HG03139 (cell line): Measurements from ENCODE around the gene KLF13.

Experiments used
- ATAC-seq: cut with Tn5 transposase; IDR thresholded peaks from one replicate; pipeline ENCODE4 v1.9.1; 2021; ENCODE audit not compliant: unreplicated experiment

Gene KLF13

GRCh38 chr15:31397851-31398661, 71.4 kb downstream of the KLF13 start:
- no peak for ATAC-seq

GRCh38 chr15:31398677-31399301, 72.2 kb downstream of the KLF13 start:
- no peak for ATAC-seq

DNA sequence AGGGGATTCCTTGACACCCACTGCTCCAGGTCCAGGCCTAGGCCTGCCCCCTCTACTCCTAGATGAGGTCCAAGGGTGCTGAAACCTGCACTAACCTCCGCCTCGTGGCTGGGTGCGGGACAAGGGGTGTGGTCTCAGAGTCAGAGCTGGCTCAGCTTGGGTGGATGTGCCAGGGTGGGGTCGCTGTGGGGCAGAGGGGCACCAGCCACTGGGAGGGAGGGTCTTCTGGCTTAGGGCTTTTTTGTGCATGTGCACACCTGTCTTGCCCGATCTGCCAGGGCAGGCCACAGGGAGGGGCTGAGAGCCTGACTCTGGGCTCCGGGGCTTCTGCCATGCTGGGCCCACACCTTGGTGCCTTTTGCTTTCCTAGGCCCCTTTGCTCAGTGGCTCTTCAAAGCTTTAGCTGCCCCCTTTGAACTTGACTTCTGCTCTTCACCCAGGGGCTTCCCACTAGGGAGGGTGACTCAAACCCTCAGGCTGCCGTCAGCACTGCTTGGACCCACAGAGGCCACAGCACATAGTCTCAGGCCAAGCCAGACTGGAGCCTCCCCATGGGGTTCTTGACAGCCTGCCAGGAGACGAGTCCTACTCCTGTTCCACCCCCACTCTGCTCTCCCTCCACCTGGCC, 73.0 kb downstream of the KLF13 start:
- ATAC-seq: no peak

DNA sequence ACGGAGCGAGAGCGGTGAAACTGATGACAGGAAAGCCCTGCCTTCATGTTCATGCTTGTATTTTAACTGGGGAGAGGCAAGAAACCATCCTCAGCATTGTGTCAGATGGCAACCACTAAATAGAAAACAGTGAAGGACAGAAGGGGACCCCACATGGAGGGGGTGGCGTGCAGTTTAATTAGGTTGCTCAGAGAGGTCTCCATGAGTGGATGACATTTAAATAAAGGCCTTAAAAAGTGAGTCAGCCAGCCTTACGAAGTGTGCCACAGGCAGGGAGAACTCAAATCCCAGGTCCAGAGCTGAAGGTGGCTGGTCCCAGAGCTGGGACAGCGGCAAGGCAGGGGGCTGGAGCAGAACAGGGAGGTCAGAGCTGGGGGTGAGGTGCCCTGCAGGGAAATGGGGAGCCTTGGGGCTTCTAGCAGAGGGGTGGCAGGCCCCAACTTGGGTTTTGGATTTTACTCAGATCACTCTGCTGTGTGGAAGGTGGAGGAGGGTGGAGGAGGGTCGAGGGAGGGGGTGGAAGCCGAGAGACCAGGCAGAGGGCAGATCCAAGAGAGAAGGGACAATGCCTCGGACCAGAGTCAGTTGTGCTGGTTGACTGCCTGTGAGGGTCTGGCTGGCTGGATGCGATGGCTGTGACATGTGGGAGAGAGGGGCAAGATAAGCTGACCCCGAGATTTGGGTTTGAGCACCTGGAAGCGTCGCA, 73.7 kb downstream of the KLF13 start:
- ATAC-seq: no peak

- ATAC-seq: no peak
Measured at GRCh38 chr15:31401282-31401681, 74.6 kb downstream of the KLF13 start.

GRCh38 chr15:31402003-31402402, 75.4 kb downstream of the KLF13 start:
- no peak for ATAC-seq

DNA sequence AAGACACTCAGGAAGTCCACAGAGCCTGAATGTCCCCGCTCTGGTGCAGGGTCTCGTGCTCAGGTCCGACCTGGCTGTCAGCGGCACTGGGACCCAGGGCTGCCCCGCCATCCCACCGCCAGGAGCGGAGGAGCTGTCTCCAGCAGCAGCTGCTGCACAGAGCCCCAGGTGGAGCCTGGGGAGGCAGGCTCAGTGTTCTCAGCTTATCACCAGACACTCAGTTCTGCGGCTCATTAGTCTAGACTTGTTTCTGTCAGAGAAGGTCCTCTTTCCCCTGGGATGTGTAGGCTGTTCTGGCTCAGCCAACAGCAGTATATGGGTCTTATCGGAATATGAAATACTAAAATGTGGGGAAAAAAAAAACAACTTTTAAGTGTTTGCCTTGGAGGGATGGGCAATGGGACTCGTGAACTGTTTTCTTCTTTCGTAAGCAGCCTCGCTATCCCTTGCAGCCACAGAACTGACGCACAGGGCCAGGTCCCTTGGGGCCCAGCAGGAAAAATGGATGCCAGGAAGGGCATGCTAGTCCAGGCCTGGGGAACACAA, 75.9 kb downstream of the KLF13 start:
- no peak for ATAC-seq

GRCh38 chr15:31403096-31403495, 76.5 kb downstream of the KLF13 start:
- no peak for ATAC-seq

- ATAC-seq: no peak
Measured at GRCh38 chr15:31403606-31404005, 77.0 kb downstream of the KLF13 start.

- ATAC-seq: no peak
Measured at GRCh38 chr15:31404345-31404744, 77.7 kb downstream of the KLF13 start.

- no peak for ATAC-seq
Measured at GRCh38 chr15:31405200-31405920, 78.7 kb downstream of the KLF13 start.

DNA sequence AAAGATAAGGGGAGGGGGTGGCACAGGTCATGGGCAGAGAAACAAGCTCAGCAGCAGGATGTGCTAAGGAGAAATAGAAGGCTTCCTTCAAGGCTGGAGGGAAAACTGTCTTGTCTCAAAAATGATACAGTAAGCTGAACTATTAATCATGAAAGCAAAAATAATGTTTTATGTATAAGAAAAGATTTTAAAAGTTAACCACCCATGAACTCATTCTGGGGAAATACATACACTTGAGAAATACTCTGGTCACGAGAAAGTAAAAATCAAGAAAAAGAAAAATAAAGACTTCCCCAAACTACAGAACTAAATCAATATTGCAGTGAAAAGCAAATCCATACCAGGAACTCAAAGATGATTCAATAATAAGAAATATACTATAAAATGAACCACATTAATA, 80.7 kb downstream of the KLF13 start:
- ATAC-seq: no peak

GRCh38 chr15:31407851-31408250, 81.2 kb downstream of the KLF13 start:
- ATAC-seq: no peak

GRCh38 chr15:31408724-31409123, 82.1 kb downstream of the KLF13 start:
- ATAC-seq: no peak

DNA sequence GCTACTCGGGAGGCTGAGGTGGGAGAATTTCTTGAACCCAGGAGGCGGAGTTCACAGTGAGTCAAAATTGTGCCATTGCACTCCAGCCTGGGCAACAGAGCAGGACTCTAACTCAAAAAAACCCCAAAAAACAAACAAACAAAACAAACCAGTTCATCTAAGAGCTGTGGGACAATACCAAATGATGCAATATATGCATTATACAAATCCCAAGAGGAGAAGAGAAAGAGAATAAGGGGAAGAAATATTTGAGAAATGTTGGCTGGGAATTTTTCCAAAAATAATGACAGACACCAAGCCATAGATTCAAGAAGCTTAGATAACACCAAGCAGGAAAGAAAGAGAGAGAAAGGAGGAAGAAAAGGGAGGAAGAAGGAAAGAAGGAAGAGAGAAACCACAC, 82.5 kb downstream of the KLF13 start:
- no peak for ATAC-seq

GRCh38 chr15:31412824-31413223, 86.2 kb downstream of the KLF13 start:
- no peak for ATAC-seq

DNA sequence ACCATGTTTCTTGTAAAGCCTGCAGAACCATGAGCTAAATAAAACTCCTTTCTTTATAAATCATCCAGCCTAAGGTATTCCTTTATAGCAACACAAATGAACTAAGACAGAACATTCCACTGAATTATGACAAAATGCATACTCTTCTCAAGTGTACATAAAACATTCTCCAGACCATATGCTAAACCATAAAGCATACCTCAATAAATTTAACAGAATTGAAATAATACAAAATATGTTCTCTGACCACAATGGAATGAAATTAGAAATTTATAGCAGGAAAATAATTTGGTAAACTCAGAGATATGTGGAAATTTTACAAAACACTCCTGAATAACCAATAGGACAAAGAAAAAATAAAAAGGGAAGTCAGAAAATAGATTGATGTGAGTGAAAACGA, 88.6 kb downstream of the KLF13 start:
- no peak for ATAC-seq

DNA sequence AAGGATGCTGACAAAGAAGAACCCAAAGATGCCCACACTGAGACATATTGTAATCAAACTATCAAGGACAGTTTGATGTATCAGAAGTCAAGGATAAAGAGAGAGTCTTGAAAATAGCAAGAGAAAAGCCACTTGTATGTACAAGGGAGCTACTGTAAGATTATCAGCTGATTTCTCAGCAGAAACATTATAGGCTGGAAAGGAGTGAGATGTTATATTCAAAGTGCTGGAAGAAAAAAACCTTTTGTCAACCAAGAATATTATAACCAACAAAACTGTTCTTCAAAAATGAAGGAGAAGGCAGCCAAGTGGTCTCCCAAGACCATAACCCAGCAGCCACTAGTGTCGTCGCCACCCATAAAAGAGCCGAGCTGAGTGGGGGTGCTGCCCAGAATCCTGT, 93.2 kb downstream of the KLF13 start:
- no peak for ATAC-seq

- ATAC-seq: no peak
Measured at GRCh38 chr15:31427411-31427810, 100.8 kb downstream of the KLF13 start.
